NB4 (cell line): Measurements from ENCODE around the gene HAVCR1.

Source experiments
- CTCF ChIP-seq: IDR thresholded peaks from one replicate; pipeline ENCODE4 v1.5.1; 2012; ENCODE audit warnings: low read depth, low read length
- MAX ChIP-seq: IDR thresholded peaks from 2 replicates; pipeline ENCODE4 v1.6.1; 2011; ENCODE audit warnings: low read depth, low read length
- POLR2A ChIP-seq: IDR thresholded peaks from 2 replicates; pipeline ENCODE4 v1.6.1; 2011; ENCODE audit warnings: mild to moderate bottlenecking; ENCODE audit not compliant: insufficient read length; ENCODE audit errors: extremely low read depth

GRCh38 chr5:157020002-157020401, 38.9 kb downstream of the HAVCR1 start:
- TF ChIP-seq CTCF (no peak), POLR2A (no peak), MAX (no peak)
